H9 (cell line): ENCODE measurements around the gene ANTKMT. TPM values are rescaled to one million over a fixed set of nuclear protein-coding genes. Genes with fewer than 3 reads are reported as not detected.

ENCODE experiments used
- DNase-seq: peaks from one replicate; pipeline ENCODE4 v3.0.0-alpha.2; 2017
- H2AFZ ChIP-seq: one replicate; pipeline ENCODE4 v1.6.1; 2013; ENCODE audit warnings: mild to moderate bottlenecking, low read length, control low read depth, moderate library complexity
- H2AK5ac ChIP-seq: 2 replicates; pipeline ENCODE4 v1.6.1; 2013; ENCODE audit warnings: low read length, control low read depth, mixed read lengths; ENCODE audit not compliant: insufficient read length
- H2BK120ac ChIP-seq: one replicate; pipeline ENCODE4 v1.6.1; 2013; ENCODE audit warnings: low read depth, mild to moderate bottlenecking, low read length, control low read depth, inconsistent platforms; ENCODE audit not compliant: poor library complexity, severe bottlenecking
- H2BK12ac ChIP-seq: 2 replicates; pipeline ENCODE4 v1.6.1; 2013; ENCODE audit warnings: low read length, control low read depth, mixed read lengths, low read depth; ENCODE audit not compliant: insufficient read length
- H2BK15ac ChIP-seq: 2 replicates; pipeline ENCODE4 v1.6.1; 2013; ENCODE audit warnings: low read depth, low read length, control low read depth
- H2BK20ac ChIP-seq: one replicate; pipeline ENCODE4 v1.6.1; 2013; ENCODE audit warnings: low read depth, mild to moderate bottlenecking, low read length, control low read depth, inconsistent platforms; ENCODE audit not compliant: poor library complexity, severe bottlenecking
- H2BK5ac ChIP-seq: 2 replicates; pipeline ENCODE4 v1.6.1; 2013; ENCODE audit warnings: low read length, control low read depth, mixed read lengths; ENCODE audit not compliant: insufficient read length
- H3K14ac ChIP-seq: 2 replicates; pipeline ENCODE4 v1.6.1; 2013; ENCODE audit warnings: low read length, control low read depth; ENCODE audit not compliant: insufficient read depth
- H3K18ac ChIP-seq: 2 replicates; pipeline ENCODE4 v1.6.1; 2013; ENCODE audit warnings: low read depth, mild to moderate bottlenecking, mixed read lengths, low read length, control low read depth; ENCODE audit not compliant: insufficient read length
- H3K23ac ChIP-seq: 2 replicates; pipeline ENCODE4 v1.6.1; 2013; ENCODE audit warnings: low read length, control low read depth, mixed read lengths, low read depth; ENCODE audit not compliant: insufficient read length
- H3K23me2 ChIP-seq: 2 replicates; pipeline ENCODE4 v1.6.1; 2013; ENCODE audit warnings: low read depth, mild to moderate bottlenecking, mixed read lengths, low read length, control low read depth; ENCODE audit not compliant: insufficient read length, poor library complexity, severe bottlenecking
- H3K27ac ChIP-seq: 2 replicates; pipeline ENCODE4 v1.5.1; 2013; ENCODE audit warnings: low read length, control low read depth, mixed read lengths, low read depth; ENCODE audit not compliant: insufficient read length
- H3K27me3 ChIP-seq: 2 replicates; pipeline ENCODE4 v1.6.1; 2013; ENCODE audit warnings: low read length, control low read depth, inconsistent platforms; ENCODE audit not compliant: insufficient read depth
- H3K4ac ChIP-seq: 2 replicates; pipeline ENCODE4 v1.6.1; 2013; ENCODE audit warnings: low read depth, mild to moderate bottlenecking, control low read depth, inconsistent platforms, low read length, moderate library complexity
- H3K4me1 ChIP-seq: 2 replicates; pipeline ENCODE4 v1.6.1; 2013; ENCODE audit warnings: low read length, control low read depth, inconsistent platforms; ENCODE audit not compliant: insufficient read depth
- H3K4me2 ChIP-seq: 2 replicates; pipeline ENCODE4 v1.6.1; 2013; ENCODE audit warnings: low read length, control low read depth, mixed read lengths; ENCODE audit not compliant: insufficient read length, insufficient read depth
- H3K56ac ChIP-seq: 2 replicates; pipeline ENCODE4 v1.6.1; 2013; ENCODE audit warnings: low read depth, mild to moderate bottlenecking, mixed read lengths, low read length, control low read depth; ENCODE audit not compliant: insufficient read length
- H3K79me1 ChIP-seq: 2 replicates; pipeline ENCODE4 v1.6.1; 2013; ENCODE audit warnings: low read depth, mild to moderate bottlenecking, moderate library complexity, low read length, control low read depth, inconsistent platforms; ENCODE audit not compliant: insufficient read depth, poor library complexity, severe bottlenecking
- H3K79me2 ChIP-seq: 2 replicates; pipeline ENCODE4 v1.6.1; 2013; ENCODE audit warnings: low read length, control low read depth, inconsistent platforms; ENCODE audit not compliant: insufficient read depth
- H3K9ac ChIP-seq: 2 replicates; pipeline ENCODE4 v1.6.1; 2013; ENCODE audit warnings: low read length, control low read depth, mixed read lengths; ENCODE audit not compliant: insufficient read length; ENCODE audit errors: extremely low read depth
- H3K9me3 ChIP-seq: one replicate; pipeline ENCODE4 v1.6.1; 2013; ENCODE audit warnings: low read depth, low read length, inconsistent platforms; ENCODE audit not compliant: control insufficient read depth
- H3T11ph ChIP-seq: one replicate; pipeline ENCODE4 v1.6.1; 2013; ENCODE audit warnings: mild to moderate bottlenecking, low read length, control low read depth, inconsistent platforms
- H4K20me1 ChIP-seq: one replicate; pipeline ENCODE4 v1.6.1; 2013; ENCODE audit not compliant: control insufficient read depth, insufficient read length, insufficient read depth
- H4K5ac ChIP-seq: 2 replicates; pipeline ENCODE4 v1.6.1; 2013; ENCODE audit warnings: low read depth, mild to moderate bottlenecking, mixed read lengths, low read length, control low read depth; ENCODE audit not compliant: insufficient read length
- H4K8ac ChIP-seq: replicated peaks from 2 replicates; pipeline ENCODE4 v1.6.1; 2013; ENCODE audit warnings: low read length, control low read depth, mixed read lengths, low read depth; ENCODE audit not compliant: insufficient read length
- H4K91ac ChIP-seq: 2 replicates; pipeline ENCODE4 v1.6.1; 2013; ENCODE audit warnings: low read depth, mild to moderate bottlenecking, moderate library complexity, mixed read lengths, low read length, control low read depth; ENCODE audit not compliant: insufficient read length
- H3K27ac Mint-ChIP-seq, 3 experiments: 2 replicates in 2 of 3; 3 replicates in 1 of 3; pipeline ENCODE4 v1.8.0; 2020 to 2021; ENCODE audit warnings: mixed read lengths in 3 of 3, mild to moderate bottlenecking in 1 of 3, moderate library complexity in 1 of 3
- H3K27me3 Mint-ChIP-seq: 2 replicates; pipeline ENCODE4 v1.8.0; 2021; ENCODE audit warnings: low read depth, mild to moderate bottlenecking, moderate library complexity, mixed read lengths
- H3K36me3 Mint-ChIP-seq, 3 experiments: 2 replicates in 2 of 3; 3 replicates in 1 of 3; pipeline ENCODE4 v1.8.0; 2020 to 2021; ENCODE audit warnings: low read depth in 3 of 3, mixed read lengths in 3 of 3; ENCODE audit not compliant: insufficient read depth in 1 of 3
- H3K4me1 Mint-ChIP-seq, 2 experiments: 2 replicates each; pipeline ENCODE4 v1.8.0; 2020; ENCODE audit warnings: mixed read lengths in 2 of 2
- H3K4me3 Mint-ChIP-seq, 2 experiments: 2 replicates in 1 of 2; 3 replicates in 1 of 2; pipeline ENCODE4 v1.8.0; 2020 to 2021; ENCODE audit warnings: mild to moderate bottlenecking in 2 of 2, mixed read lengths in 2 of 2, moderate library complexity in 1 of 2
- H3K9me3 Mint-ChIP-seq, 2 experiments: 2 replicates in 1 of 2; 3 replicates in 1 of 2; pipeline ENCODE4 v1.8.0; 2020; ENCODE audit warnings: mild to moderate bottlenecking in 2 of 2, mixed read lengths in 2 of 2, moderate library complexity in 1 of 2
- CTCF ChIP-seq: fragments of 200-600 bp; sonication (generic); conservative IDR thresholded peaks from 3 replicates; pipeline ENCODE4 v1.8.0; 2021; ENCODE audit warnings: antibody characterized with exemption, mild to moderate bottlenecking
- WGBS: extraction: QIAGEN DNeasy Blood & Tissue Kit; methylation state at CpG from one replicate; pipeline ENCODE4 v1.1.7; 2013; ENCODE audit warnings: missing lambda C conversion rate, low lambda C conversion rate, mixed read lengths; ENCODE audit not compliant: insufficient read length; ENCODE audit errors: extremely low coverage; 5-methylcytosine and 5-hydroxymethylcytosine counted together
- total RNA-seq: library from RNA; stranded (reverse); gene quantifications from 2 replicates; pipeline ENCODE4 v1.2.1, GENCODE V29; 2021

Gene ANTKMT
- total RNA-seq, 1 experiment from 2014 or later, result 31.5 TPM

DNA sequence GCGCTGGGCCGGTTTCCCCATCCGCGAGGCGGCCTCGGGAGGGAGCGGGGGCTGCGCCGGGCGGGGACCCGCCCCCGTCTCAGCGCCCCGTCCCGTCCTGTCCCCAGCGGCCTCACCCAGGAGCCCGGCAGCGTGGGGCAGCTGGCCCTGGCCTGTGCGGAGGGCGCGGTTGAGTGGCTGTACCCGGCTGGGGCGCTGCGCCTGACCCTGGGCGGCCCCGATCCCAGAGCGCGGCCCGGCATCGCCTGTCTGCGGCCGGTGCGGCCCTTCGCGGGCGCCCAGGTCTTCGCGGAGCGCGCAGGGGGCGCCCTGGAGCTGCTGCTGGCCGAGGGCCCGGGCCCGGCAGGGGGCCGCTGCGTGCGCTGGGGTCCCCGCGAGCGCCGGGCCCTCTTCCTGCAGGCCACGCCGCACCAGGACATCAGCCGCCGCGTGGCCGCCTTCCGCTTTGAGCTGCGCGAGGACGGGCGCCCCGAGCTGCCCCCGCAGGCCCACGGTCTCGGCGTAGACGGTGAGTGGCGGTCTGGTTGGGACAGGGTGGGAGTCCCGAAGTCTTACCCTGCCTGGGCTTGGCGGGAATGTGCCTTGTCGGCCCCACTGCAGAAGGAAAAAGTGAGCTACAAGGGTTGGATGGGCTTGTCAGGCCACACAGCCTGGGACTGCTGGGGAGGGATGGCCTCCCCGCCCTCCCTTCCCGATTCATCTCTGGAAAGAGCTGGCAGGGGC, 5.3 kb upstream of the ANTKMT start:
- no peak overlapping the region for H3K18ac ChIP-seq
- Mint-ChIP-seq H3K4me1 (peaks cover 17 to 31% of the 10 kb centered on the region in 2 experiments), H3K9me3 (no peaks in the 10 kb centered on the region; a peak in 2 of 5 replicates), H3K4me3 (peak overlapping the region; percentile 55 to 78), H3K27me3 (peaks cover 54% of the 10 kb centered on the region), H3K27ac (no peak overlapping the region), H3K36me3 (no peaks in the 10 kb centered on the region)
- H4K91ac ChIP-seq, result no peak overlapping the region
- H2BK5ac ChIP-seq, result no peak overlapping the region
- H3K27me3 ChIP-seq, result no peaks in the 10 kb centered on the region; the same call in 1 of the 2 replicates
- H2BK20ac ChIP-seq, result no peak overlapping the region
- H3K79me1 ChIP-seq, result no peaks in the 10 kb centered on the region
- no peaks in the 10 kb centered on the region for H3K4me1 ChIP-seq
- H2AFZ ChIP-seq, result no peak overlapping the region
- no peaks in the 10 kb centered on the region for H4K20me1 ChIP-seq
- no peaks in the 10 kb centered on the region for H3K9me3 ChIP-seq
- WGBS, result no CpG with 5 or more reads among the region's 74 CpGs
- no peak overlapping the region for H4K8ac ChIP-seq
- H3K14ac ChIP-seq, result no peak overlapping the region
- peak; percentile 49 for DNase-seq
- H3K79me2 ChIP-seq, result no peaks in the 10 kb centered on the region
- no peak overlapping the region for H3K4ac ChIP-seq
- no peak overlapping the region for H2BK120ac ChIP-seq
- H3K56ac ChIP-seq, result no peak overlapping the region
- peak; percentile 44; the same call in 2 of the 3 replicates for TF ChIP-seq CTCF
- no peak overlapping the region for H3K27ac ChIP-seq
- H3K9ac ChIP-seq, result no peak overlapping the region
- H3K23me2 ChIP-seq, result peaks cover 8% of the 10 kb centered on the region
- H3K23ac ChIP-seq, result no peak overlapping the region
- no peak overlapping the region for H3T11ph ChIP-seq
- H2BK15ac ChIP-seq, result no peak overlapping the region
- no peak overlapping the region for H2BK12ac ChIP-seq
- no peak overlapping the region for H4K5ac ChIP-seq
- H3K4me2 ChIP-seq, result peak overlapping the region; percentile 30
- no peak overlapping the region for H2AK5ac ChIP-seq
